Dendritic cell treated with granulocyte-macrophage colony-stimulating factor and Interleukin-4, amounts not matched to agents 40 ng/mL and 50 ng/mL, for 4 days (primary cell): Measurements from ENCODE around the gene WDR93.

Experiments used
- H3K27ac Mint-ChIP-seq: one replicate; pipeline ENCODE4 v1.8.0; 2022; ENCODE audit warnings: mild to moderate bottlenecking, mixed read lengths
- H3K27me3 Mint-ChIP-seq: one replicate; pipeline ENCODE4 v1.8.0; 2022; ENCODE audit warnings: mild to moderate bottlenecking, mixed read lengths
- H3K36me3 Mint-ChIP-seq: one replicate; pipeline ENCODE4 v1.8.0; 2022; ENCODE audit warnings: low read depth, mixed read lengths
- H3K4me1 Mint-ChIP-seq: one replicate; pipeline ENCODE4 v1.8.0; 2022; ENCODE audit warnings: low read depth, mixed read lengths
- H3K4me3 Mint-ChIP-seq: one replicate; pipeline ENCODE4 v1.8.0; 2022; ENCODE audit warnings: mild to moderate bottlenecking, moderate library complexity, mixed read lengths
- H3K9me3 Mint-ChIP-seq: one replicate; pipeline ENCODE4 v1.8.0; 2022; ENCODE audit warnings: mixed read lengths
- intact Hi-C: fragments of 100-400 bp; cut with micrococcal nuclease; formaldehyde crosslinking; loops from one replicate; pipeline ENCODE4 v1.15.0; 2022

Gene WDR93

DNA sequence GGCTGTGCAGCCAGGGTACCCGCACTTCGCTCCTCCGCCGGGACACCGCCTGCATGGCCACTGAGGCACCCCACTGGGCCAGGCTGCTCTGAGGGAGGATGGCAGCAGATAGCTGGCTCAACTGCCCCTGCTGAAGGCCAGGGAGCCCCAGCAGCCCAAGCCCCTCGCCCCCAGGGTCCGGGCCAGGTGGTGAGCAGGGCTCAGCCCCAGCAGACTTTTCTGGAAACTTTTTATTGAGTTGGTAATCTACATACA is 23.0 kb upstream of the WDR93 start:
- Mint-ChIP-seq H3K27ac (no peak overlapping the region), H3K4me3 (no peak overlapping the region), H3K27me3 (peaks cover 23% of the 10 kb centered on the region), H3K4me1 (peaks cover 9% of the 10 kb centered on the region), H3K9me3 (no peaks in the 10 kb centered on the region), H3K36me3 (no peaks in the 10 kb centered on the region)
- intact Hi-C loops, result no loop called here

GRCh38 chr15:89668171-89668570 is 22.4 kb upstream of the WDR93 start:
- Mint-ChIP-seq H3K4me1 (peaks cover 4% of the 10 kb centered on the region), H3K9me3 (no peaks in the 10 kb centered on the region), H3K36me3 (no peaks in the 10 kb centered on the region), H3K27ac (no peak overlapping the region), H3K4me3 (no peak overlapping the region), H3K27me3 (peaks cover 23% of the 10 kb centered on the region)
- intact Hi-C loops, result no loop called here

DNA sequence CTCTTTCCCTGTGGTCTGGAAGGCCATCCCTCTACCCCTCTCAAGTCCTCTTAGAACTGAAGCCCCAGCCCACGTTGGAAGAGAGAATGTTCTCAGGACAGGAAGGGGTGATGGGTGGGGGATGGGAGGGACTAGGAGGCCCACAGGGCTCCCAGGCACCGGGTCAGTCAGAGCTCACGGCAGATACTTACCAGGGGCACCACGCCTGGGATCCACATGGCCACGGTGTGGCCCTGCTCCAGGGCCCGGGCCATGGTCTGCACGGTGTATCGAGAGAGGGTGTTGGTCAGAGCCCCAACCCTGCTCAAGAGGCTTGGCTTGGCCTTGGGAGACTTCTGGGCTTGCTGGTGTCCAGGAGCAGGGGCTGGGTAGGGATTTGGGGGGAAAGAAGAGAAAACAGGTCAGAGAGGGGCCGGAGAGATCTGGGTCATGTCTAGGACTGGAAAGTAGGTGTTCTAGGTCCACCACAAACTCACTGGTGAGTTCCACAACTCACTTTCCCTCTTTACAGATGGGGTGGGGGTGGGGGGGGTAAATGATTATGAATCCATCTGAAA is 21.2 kb upstream of the WDR93 start:
- Mint-ChIP-seq H3K9me3 (no peaks in the 10 kb centered on the region), H3K27me3 (peaks cover 22% of the 10 kb centered on the region), H3K4me3 (no peak overlapping the region), H3K4me1 (peaks cover 4% of the 10 kb centered on the region), H3K27ac (no peak overlapping the region), H3K36me3 (no peaks in the 10 kb centered on the region)
- intact Hi-C loops, result no loop called here

GRCh38 chr15:89669941-89670340 is 20.7 kb upstream of the WDR93 start:
- H3K4me1 Mint-ChIP-seq, result peaks cover 1% of the 10 kb centered on the region
- no peaks in the 10 kb centered on the region for H3K36me3 Mint-ChIP-seq
- H3K27me3 Mint-ChIP-seq, result peaks cover 16% of the 10 kb centered on the region
- H3K27ac Mint-ChIP-seq, result no peak overlapping the region
- intact Hi-C loops, result no loop called here
- no peaks in the 10 kb centered on the region for H3K9me3 Mint-ChIP-seq
- no peak overlapping the region for H3K4me3 Mint-ChIP-seq

DNA sequence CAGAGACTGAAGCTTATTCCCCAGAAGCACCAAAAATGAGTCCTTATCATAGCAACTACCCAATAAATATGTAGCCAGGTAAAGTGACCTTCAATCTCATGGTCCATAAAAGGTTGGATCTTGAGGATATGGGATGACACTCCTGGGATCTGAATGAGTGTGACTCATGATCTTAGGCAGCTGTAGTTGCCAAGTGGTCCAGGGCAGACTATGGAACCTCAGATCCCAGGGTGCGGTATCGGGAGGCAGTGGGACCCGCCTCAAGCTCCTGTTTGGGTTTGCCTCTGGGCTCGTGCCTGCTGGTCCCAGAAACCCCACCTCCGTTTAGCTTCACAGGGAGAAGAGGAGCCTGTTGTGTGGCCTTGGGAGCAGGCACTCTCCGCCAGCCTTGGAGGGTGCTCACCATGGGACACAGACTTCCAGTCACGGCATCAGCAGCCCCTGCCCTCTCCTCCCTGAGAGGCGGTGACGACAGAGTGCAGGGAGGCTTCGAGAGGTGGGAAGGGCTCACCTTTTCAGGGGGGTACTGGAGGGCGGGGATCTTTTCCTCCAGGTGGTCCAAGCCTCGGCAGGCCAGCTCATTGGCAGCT is 19.5 kb upstream of the WDR93 start:
- H3K27ac Mint-ChIP-seq, result no peak overlapping the region
- H3K36me3 Mint-ChIP-seq, result no peaks in the 10 kb centered on the region
- intact Hi-C loops, result no loop called here
- no peaks in the 10 kb centered on the region for H3K4me1 Mint-ChIP-seq
- no peaks in the 10 kb centered on the region for H3K9me3 Mint-ChIP-seq
- H3K4me3 Mint-ChIP-seq, result no peak overlapping the region
- H3K27me3 Mint-ChIP-seq, result peaks cover 11% of the 10 kb centered on the region

- Mint-ChIP-seq H3K36me3 (no peaks in the 10 kb centered on the region), H3K27me3 (peaks cover 5% of the 10 kb centered on the region), H3K9me3 (no peaks in the 10 kb centered on the region), H3K27ac (no peak overlapping the region), H3K4me1 (no peaks in the 10 kb centered on the region), H3K4me3 (no peak overlapping the region)
- intact Hi-C loops, result no loop called here
Measured at GRCh38 chr15:89671687-89672086, 18.9 kb upstream of the WDR93 start.

DNA sequence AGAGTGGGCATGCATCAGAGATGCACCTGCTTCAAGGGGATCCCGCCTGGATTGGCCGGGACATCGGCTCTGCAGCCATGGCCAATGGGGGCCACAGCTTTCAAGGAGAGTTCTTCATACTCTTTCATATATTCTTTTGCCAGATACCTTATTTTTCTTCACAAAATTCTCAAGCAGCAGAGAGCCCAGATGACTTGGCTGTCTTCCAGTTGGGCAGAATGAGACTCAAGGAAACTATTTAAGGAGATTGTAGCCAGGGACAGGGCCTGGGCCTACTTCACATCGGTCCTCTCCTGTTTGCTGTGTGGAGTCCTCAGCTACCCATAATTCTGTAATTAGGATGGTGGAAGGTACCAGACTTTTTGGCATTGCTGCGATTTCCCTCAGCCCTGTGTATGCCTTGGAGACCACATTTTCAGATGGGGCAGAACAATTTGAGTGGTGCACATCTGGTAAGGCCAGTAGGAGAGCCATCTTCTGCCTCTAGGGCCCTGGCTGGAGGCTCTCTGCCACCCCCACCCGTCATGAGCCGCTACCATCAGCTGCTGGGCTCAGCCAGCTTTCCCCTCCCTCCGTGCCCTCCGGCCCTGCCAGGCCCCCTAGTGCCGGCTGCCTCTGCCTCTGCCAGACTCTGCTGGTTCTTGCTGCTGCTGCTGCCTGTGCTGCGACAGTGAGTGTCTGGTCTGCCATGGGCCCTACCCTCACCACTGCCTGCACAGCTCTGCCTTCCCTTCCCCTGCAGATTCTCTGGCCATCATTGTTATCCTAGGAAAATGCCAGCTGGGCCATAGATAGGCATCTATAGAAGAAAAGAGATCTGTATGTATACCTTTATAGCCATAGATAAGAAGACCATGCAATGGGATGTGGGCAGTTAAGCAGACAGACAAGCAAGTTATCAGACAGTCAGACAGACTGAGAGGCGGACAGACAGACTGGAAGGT is 18.1 kb upstream of the WDR93 start:
- Mint-ChIP-seq H3K27ac (no peak overlapping the region), H3K36me3 (no peaks in the 10 kb centered on the region)

GRCh38 chr15:89673165-89673512 is 17.5 kb upstream of the WDR93 start:
- Mint-ChIP-seq H3K36me3 (no peaks in the 10 kb centered on the region), H3K9me3 (no peaks in the 10 kb centered on the region), H3K4me3 (no peak overlapping the region), H3K4me1 (no peaks in the 10 kb centered on the region), H3K27me3 (peaks cover 2% of the 10 kb centered on the region), H3K27ac (no peak overlapping the region)
- intact Hi-C loops, result no loop called here

More for the DNA sequence above, 18.1 kb upstream of the WDR93 start:
- H3K4me3 Mint-ChIP-seq, result no peak overlapping the region
- H3K27me3 Mint-ChIP-seq, result peaks cover 4% of the 10 kb centered on the region
- intact Hi-C loops, result no loop called here
- H3K9me3 Mint-ChIP-seq, result no peaks in the 10 kb centered on the region
- no peaks in the 10 kb centered on the region for H3K4me1 Mint-ChIP-seq

DNA sequence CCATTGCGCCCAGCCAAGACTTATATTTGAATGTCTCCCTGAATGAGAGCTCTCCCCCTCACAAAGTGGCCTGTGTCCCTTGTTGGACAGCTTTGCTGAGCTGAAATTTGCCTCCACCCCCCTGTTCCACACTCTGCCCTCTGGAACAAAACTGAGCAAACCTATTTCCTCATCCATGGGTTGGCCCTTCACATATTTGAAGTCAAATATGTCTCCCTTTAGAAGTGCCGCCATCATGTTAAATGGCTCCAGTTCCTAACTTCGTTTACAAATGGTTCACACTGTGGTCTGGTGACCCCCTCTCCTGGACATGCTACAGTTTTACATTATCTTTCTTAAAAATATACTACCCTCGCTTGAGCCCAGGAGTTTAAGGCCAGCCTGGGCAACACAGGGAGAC is 16.1 kb upstream of the WDR93 start:
- Mint-ChIP-seq H3K4me1 (no peaks in the 10 kb centered on the region), H3K36me3 (no peaks in the 10 kb centered on the region), H3K27me3 (peaks cover 3% of the 10 kb centered on the region), H3K9me3 (no peaks in the 10 kb centered on the region), H3K4me3 (no peak overlapping the region), H3K27ac (no peak overlapping the region)
- intact Hi-C loops, result no loop called here

GRCh38 chr15:89675606-89676005 is 15.0 kb upstream of the WDR93 start:
- intact Hi-C loops, result no loop called here
- no peak overlapping the region for H3K27ac Mint-ChIP-seq
- H3K36me3 Mint-ChIP-seq, result no peaks in the 10 kb centered on the region
- peaks cover 3% of the 10 kb centered on the region for H3K27me3 Mint-ChIP-seq
- H3K9me3 Mint-ChIP-seq, result no peaks in the 10 kb centered on the region
- H3K4me1 Mint-ChIP-seq, result no peaks in the 10 kb centered on the region
- no peak overlapping the region for H3K4me3 Mint-ChIP-seq

DNA sequence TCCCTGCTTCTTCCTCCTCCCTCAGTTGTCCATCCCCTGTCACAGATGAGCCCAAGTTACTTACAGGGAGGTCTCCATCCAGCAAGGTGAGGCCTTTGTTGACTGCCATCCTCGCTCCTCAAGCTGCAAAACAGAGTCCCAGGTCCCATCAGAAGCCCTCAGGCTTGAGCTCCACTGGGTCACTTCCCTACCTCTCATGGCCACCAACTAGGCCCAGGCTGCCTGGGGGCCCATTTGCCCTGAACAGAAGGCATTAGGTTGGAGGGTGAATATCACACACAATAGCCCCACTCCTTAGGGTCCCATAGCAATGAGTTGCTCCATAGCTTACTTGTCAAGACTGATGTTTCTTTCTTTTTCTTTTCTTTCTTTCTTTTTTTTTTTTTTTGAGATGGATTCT is 13.2 kb upstream of the WDR93 start:
- Mint-ChIP-seq H3K4me3 (no peak overlapping the region), H3K9me3 (no peaks in the 10 kb centered on the region), H3K4me1 (no peaks in the 10 kb centered on the region), H3K27me3 (peaks cover 3% of the 10 kb centered on the region), H3K36me3 (no peaks in the 10 kb centered on the region), H3K27ac (no peak overlapping the region)
- intact Hi-C loops, result no loop called here

DNA sequence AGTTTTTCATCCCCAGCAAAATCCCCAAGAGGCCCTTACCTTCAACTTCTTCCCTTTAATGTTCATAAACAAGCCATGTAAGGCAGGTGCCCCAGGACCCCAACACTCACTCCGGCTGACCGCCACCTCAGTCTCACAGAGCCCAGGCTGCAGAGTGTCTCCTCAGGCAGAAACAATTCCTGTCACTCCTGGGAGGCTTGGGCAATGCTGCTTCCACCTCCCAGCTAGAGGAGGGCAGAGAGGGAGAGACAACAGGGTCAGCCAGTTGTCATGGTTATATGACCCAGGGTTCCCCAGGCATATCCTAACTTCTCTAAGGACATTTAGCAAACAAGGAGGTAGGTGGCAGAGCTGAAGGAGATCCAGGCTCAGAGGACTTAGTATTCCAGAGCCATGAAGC is 11.4 kb upstream of the WDR93 start, which contains the start of gene PLIN1:
Gene PLIN1, minus strand, starts transcription at position 156 of the 400 bp plus-strand sequence. CDS start 1,878 bp downstream, outside the sequence.
- H3K27ac Mint-ChIP-seq, result no peak within 1 kb of the TSS
- H3K4me3 Mint-ChIP-seq, result no peak within 1 kb of the TSS
- no peaks in the 10 kb centered on the region for H3K36me3 Mint-ChIP-seq
- H3K9me3 Mint-ChIP-seq, result no peaks in the 10 kb centered on the region
- H3K4me1 Mint-ChIP-seq, result no peaks in the 10 kb centered on the region
- intact Hi-C loops, result no loop called here
- peaks cover 1% of the 10 kb centered on the region for H3K27me3 Mint-ChIP-seq

DNA sequence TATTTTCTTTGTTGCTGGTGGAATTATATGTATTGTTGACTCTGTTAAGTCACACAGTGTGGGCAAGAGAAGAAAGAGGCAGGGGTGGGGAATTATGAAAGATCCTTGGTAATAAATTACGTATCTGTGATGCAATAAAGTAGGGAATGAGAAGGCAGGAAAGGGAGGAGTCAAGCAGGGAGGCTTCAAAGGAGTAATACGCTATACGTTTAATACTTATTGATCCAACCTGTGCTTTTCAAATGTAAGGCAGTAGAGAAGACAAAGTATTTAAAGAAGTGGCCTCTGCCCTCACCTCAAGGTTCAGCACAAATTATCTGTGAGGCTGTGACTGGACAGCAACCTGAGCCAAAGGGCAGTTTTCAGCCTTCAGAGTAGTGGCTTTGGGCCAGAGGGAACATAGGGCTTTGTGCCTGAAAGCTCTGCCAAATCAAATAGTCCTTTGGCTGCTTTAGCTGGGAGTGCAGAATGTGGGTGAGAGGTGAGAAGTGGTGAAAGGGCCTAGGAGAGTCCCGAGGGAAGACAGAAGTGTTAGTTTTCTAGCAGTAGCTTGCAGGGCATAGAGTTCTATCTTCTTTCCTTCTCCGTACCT is 10.2 kb upstream of the WDR93 start:
- Mint-ChIP-seq H3K9me3 (no peaks in the 10 kb centered on the region), H3K27me3 (peaks cover 1% of the 10 kb centered on the region)
- intact Hi-C loops, result no loop called here

GRCh38 chr15:89681146-89681545 is 9.5 kb upstream of the WDR93 start:
- no peak overlapping the region for H3K27ac Mint-ChIP-seq
- no peaks in the 10 kb centered on the region for H3K9me3 Mint-ChIP-seq
- no peak overlapping the region for H3K4me3 Mint-ChIP-seq
- H3K36me3 Mint-ChIP-seq, result peaks cover 7% of the 10 kb centered on the region
- no peaks in the 10 kb centered on the region for H3K4me1 Mint-ChIP-seq
- peaks cover 1% of the 10 kb centered on the region for H3K27me3 Mint-ChIP-seq
- intact Hi-C loops, result no loop called here

More for the DNA sequence above, 10.2 kb upstream of the WDR93 start:
- Mint-ChIP-seq H3K36me3 (peaks cover 3% of the 10 kb centered on the region), H3K4me1 (no peaks in the 10 kb centered on the region), H3K4me3 (no peak overlapping the region), H3K27ac (no peak overlapping the region)
